Dendritic cell treated with granulocyte-macrophage colony-stimulating factor and Interleukin-4, amounts not matched to agents 40 ng/mL and 50 ng/mL, for 4 days (primary cell): ENCODE data around the gene MORN2.

Source experiments
- H3K27ac Mint-ChIP-seq: one replicate; pipeline ENCODE4 v1.8.0; 2022; ENCODE audit warnings: mild to moderate bottlenecking, mixed read lengths
- H3K27me3 Mint-ChIP-seq: one replicate; pipeline ENCODE4 v1.8.0; 2022; ENCODE audit warnings: mild to moderate bottlenecking, mixed read lengths
- H3K36me3 Mint-ChIP-seq: one replicate; pipeline ENCODE4 v1.8.0; 2022; ENCODE audit warnings: low read depth, mixed read lengths
- H3K4me1 Mint-ChIP-seq: one replicate; pipeline ENCODE4 v1.8.0; 2022; ENCODE audit warnings: low read depth, mixed read lengths
- H3K4me3 Mint-ChIP-seq: one replicate; pipeline ENCODE4 v1.8.0; 2022; ENCODE audit warnings: mild to moderate bottlenecking, moderate library complexity, mixed read lengths
- H3K9me3 Mint-ChIP-seq: one replicate; pipeline ENCODE4 v1.8.0; 2022; ENCODE audit warnings: mixed read lengths
- intact Hi-C: fragments of 100-400 bp; cut with micrococcal nuclease; formaldehyde crosslinking; loops from one replicate; pipeline ENCODE4 v1.15.0; 2022

Gene MORN2

DNA sequence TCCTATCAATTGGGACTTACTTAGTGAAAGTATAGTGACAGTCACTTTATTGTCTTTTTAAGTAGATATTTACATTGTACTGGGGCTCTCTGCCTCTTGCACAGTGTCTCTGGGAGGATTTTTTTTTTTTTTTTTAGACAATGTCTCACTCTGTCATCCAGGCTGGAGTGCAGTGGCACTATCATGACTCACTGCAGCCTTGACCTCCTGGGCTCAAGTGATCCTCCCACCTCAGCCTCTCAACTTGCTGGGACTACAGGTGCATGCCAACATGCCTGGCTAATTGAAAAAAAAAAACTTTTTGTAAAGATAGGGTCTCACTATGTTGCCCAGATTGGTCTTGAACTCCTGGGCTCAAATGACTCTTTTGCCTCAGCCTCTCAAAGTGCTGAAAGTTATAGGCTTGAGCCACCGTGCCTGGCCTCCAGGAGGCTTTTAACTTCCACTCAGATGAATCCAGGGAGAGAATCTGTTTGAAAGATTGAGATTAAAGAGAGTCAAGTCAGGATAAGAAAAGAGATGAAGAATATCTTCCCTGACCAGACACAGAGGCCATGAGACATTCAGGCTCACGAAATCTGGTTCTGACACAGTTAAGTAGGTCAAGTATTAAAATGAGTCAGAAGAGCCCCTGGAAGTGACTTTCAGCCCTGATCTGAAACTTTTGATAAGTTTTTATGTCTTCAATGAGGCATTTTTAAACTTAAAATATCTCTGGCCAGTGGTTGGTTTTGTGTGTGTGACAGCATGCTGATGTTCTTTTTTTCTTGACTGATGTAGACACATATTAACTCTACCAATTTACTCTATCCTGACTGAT, 32.2 kb downstream of the MORN2 start:
- Mint-ChIP-seq H3K27me3 (no peaks in the 10 kb centered on the region), H3K4me3 (no peak overlapping the region), H3K27ac (no peak overlapping the region), H3K9me3 (no peaks in the 10 kb centered on the region), H3K4me1 (no peaks in the 10 kb centered on the region), H3K36me3 (no peaks in the 10 kb centered on the region)
- intact Hi-C loops: no loop called here

DNA sequence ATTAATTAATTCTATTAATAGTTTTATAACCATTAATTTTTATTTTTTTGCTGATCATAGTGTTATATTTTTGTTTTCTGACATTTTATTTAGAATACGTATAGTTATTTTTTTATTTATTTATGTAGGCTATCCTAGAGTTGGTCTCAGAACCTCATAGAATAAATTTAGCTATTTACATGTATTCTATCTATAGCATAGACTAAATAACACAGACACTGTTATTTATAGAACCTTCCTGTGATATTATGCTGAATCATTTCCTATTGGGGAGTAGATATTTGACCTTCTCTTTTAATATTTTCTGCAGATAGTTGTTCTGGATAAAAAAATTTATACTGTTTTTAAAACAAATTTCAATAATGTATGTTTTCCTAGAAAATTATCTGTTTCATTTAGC, 34.1 kb downstream of the MORN2 start:
- Mint-ChIP-seq H3K27ac (no peak overlapping the region), H3K36me3 (no peaks in the 10 kb centered on the region), H3K27me3 (no peaks in the 10 kb centered on the region), H3K4me1 (no peaks in the 10 kb centered on the region), H3K4me3 (no peak overlapping the region), H3K9me3 (no peaks in the 10 kb centered on the region)
- intact Hi-C loops: no loop called here

DNA sequence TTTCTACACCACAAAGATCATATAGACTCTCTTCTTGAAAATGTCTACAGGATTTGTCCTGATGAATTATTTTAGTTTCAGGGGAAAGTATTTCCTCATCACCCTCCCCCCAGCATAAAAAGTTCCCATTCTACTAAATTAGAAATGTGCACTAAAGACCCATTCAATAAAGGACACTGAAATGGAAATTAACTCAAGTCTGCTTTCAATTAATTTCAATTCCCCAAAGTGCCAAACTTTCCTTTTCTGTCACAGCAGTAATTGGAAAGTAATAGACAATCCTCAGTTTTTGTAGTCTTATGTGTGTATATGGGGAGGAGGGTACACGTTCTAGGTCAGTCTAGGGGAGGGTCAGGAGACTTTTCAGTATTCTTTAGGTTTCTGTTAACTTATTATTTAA, 35.4 kb downstream of the MORN2 start:
- intact Hi-C loops: no loop called here
- H3K36me3 Mint-ChIP-seq: no peaks in the 10 kb centered on the region
- H3K4me1 Mint-ChIP-seq: no peaks in the 10 kb centered on the region
- H3K27me3 Mint-ChIP-seq: no peaks in the 10 kb centered on the region
- H3K27ac Mint-ChIP-seq: no peak overlapping the region
- H3K9me3 Mint-ChIP-seq: no peaks in the 10 kb centered on the region
- no peak overlapping the region for H3K4me3 Mint-ChIP-seq

DNA sequence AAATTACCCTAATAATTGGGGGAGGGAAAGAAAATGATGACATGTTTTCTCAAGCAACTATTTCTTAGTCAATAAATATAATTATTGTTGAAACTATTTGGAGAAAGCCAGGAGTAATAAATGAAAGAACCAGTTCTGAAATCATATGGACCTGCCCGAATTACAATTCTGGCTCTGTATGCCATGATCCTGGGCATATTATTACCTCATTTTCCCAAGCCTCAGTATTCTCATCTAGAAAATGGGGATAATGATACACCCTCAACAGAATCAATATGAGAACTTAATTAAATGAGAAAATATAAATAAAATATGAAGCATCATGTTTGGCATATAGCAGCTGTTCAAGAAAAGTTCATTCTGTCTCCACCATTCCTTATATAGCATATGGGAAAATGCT, 36.8 kb downstream of the MORN2 start:
- no peak overlapping the region for H3K27ac Mint-ChIP-seq
- H3K36me3 Mint-ChIP-seq: no peaks in the 10 kb centered on the region
- H3K27me3 Mint-ChIP-seq: no peaks in the 10 kb centered on the region
- H3K4me1 Mint-ChIP-seq: no peaks in the 10 kb centered on the region
- intact Hi-C loops: no loop called here
- H3K9me3 Mint-ChIP-seq: no peaks in the 10 kb centered on the region
- H3K4me3 Mint-ChIP-seq: no peak overlapping the region

DNA sequence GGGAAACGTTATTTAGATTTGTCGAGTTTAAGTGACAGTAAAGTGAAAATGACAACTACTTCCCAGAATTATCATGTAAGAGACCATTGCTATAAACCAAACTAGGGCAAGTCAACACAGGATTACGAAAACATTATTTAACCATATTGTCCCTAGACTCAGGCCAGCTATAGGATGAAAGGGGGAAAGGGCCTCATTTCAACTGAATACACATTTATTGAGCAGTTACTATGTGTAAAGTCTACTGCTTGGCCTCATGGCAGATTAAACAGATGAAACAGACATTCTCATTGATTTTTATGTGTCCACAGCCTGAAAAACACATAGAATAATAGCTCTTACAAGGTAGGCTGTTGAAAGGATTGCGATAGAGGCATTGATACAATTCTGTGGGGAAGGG, 46.6 kb downstream of the MORN2 start:
- Mint-ChIP-seq H3K4me3 (no peak overlapping the region), H3K27me3 (no peaks in the 10 kb centered on the region), H3K27ac (no peak overlapping the region), H3K4me1 (peaks cover 5% of the 10 kb centered on the region), H3K9me3 (no peaks in the 10 kb centered on the region), H3K36me3 (no peaks in the 10 kb centered on the region)
- intact Hi-C loops: no loop called here

DNA sequence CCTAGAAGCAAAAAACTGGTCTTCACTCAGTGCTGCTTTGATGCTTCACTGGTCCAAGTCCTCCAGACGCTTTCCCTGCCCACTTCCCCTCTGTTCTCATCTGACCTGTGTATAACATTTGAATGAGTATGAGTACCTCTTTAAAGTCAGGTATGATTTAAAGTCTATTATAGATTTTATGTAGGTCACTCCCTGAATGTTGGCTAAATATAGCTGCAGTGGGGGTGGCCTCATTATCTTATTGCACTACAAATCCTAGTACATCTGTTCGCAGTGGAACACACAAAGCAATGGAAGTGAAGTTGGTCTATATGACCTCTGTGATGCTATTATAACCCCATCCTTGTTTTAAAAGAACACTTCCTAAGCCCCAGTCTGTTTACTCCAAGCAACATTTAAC, 47.1 kb downstream of the MORN2 start:
- Mint-ChIP-seq H3K27ac (no peak overlapping the region), H3K4me3 (no peak overlapping the region), H3K36me3 (no peaks in the 10 kb centered on the region), H3K9me3 (no peaks in the 10 kb centered on the region), H3K4me1 (peaks cover 5% of the 10 kb centered on the region), H3K27me3 (no peaks in the 10 kb centered on the region)
- intact Hi-C loops: no loop called here

DNA sequence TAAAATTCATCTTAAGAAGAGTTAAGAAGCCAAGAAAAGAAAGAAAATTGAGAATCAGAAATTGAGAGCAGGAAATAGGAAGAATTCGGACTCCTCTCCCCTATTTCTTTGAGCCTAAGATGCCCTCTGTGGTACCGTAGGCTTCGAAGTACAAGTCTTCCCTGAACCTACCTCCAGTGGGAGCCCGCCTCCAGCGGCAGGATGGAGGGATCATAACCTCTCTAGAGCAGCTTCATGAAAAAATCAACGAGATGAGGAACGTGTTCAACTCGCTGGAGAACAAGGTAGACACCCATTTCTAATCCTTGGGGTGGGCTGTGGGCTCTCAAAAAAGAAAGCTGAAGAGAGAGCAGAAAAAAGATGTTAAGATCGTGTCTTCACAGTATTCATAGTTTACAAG, 50.2 kb downstream of the MORN2 start:
- no peak overlapping the region for H3K4me3 Mint-ChIP-seq
- H3K9me3 Mint-ChIP-seq: no peaks in the 10 kb centered on the region
- H3K36me3 Mint-ChIP-seq: no peaks in the 10 kb centered on the region
- H3K27ac Mint-ChIP-seq: no peak overlapping the region
- H3K27me3 Mint-ChIP-seq: no peaks in the 10 kb centered on the region
- intact Hi-C loops: no loop called here
- peaks cover 5% of the 10 kb centered on the region for H3K4me1 Mint-ChIP-seq

DNA sequence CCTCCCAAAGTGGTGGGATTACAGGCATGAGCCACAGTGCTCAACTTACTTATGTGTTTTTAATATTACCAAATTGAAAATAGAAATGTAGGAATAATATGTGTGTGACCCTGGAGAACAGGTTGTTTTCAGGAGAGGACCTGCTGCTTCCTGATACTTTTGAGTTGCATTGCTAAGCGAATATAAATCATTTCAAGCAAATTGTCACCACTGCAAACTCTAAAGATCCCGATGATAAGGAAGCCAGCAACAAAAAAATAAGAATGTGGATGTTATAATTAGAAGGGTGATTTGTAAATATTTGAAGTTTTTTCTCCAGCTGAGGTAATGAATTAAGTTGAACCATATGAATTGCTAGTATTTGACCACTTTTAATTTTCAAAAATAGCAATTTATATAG, 54.8 kb downstream of the MORN2 start:
- peaks cover 5% of the 10 kb centered on the region for H3K4me1 Mint-ChIP-seq
- no peak overlapping the region for H3K4me3 Mint-ChIP-seq
- H3K27ac Mint-ChIP-seq: no peak overlapping the region
- H3K9me3 Mint-ChIP-seq: no peaks in the 10 kb centered on the region
- H3K36me3 Mint-ChIP-seq: no peaks in the 10 kb centered on the region
- intact Hi-C loops: no loop called here
- H3K27me3 Mint-ChIP-seq: peaks cover 1% of the 10 kb centered on the region
